ENCODE measurements around the gene TYW1. TPM values are rescaled to one million over a fixed set of nuclear protein-coding genes. Genes with fewer than 3 reads are reported as not detected.
"Not testable (repeated sequence)": the region's sequence is repeated elsewhere in the genome, so short reads cannot be mapped to it uniquely, and the experiment has no call there.

Gene TYW1
- total RNA-seq, 1 donor from 2014 or later = 23.1 TPM

DNA sequence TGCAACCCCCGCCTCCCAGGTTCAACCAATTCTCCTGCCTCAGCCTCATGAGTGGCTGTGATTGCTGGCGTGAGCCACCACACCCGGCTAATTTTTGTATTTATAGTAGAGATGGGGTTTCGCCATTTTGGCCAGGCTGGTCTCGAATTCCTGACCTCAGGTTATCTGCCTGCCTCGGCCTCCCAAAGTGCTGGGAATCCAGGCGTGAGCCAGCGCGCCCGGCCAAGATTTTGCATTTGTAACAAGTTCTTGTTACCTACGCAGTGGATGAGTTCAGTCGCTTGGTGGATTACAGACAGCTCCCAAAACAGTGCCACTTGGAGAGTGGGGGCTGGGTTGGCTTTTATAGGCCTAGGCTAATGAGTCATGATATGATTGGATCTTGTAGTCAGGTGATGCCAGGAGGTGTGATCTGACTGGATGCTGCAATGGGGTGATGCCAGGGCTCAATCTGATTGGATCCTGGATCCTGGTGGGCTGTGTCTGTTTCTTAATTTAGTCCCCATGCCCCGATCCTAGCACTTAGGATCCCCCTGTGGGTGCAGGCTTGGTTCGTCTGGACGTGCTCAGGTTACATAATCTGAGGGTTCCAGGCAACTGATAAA is 21.5 kb upstream of the TYW1 start:
- Histone ChIP-seq H3K4me1 (no peaks in the 10 kb centered on the region), H3F3A (ENCODE audit: low read depth) (no peaks in the 10 kb centered on the region), H3K4me3 (no peak overlapping the region), H4K20me1 (ENCODE audit: low read depth) (no peaks in the 10 kb centered on the region), H3K9ac (no peak overlapping the region), H3K36me3 (no peaks in the 10 kb centered on the region), H2AFZ (replicated peaks) (no peak overlapping the region), H3K79me2 (ENCODE audit: low read depth) (no peaks in the 10 kb centered on the region), H3K9me3 (ENCODE audit: low read depth) (no peaks in the 10 kb centered on the region), H3K27ac (no peak overlapping the region), H3K4me2 (no peak overlapping the region), H3K27me3 (no peaks in the 10 kb centered on the region)
- DNase-seq (ENCODE audit: low spot score) = no peak
- Mint-ChIP-seq H3K27me3 (ENCODE audit: insufficient read depth, low read depth) (no peaks in the 10 kb centered on the region), H3K4me1 (peaks cover 3% of the 10 kb centered on the region), H3K9me3 (peaks cover 7% of the 10 kb centered on the region), H3K27ac (no peak overlapping the region), H3K4me3 (no peak overlapping the region), H3K36me3 (no peaks in the 10 kb centered on the region)
- TF ChIP-seq EZH2phosphoT487 (IDR thresholded peaks at IDR 0.05) (no peak), CTCF (IDR thresholded peaks at IDR 0.05) (no peak), EZH2 (IDR thresholded peaks at IDR 0.05) (no peak)

DNA sequence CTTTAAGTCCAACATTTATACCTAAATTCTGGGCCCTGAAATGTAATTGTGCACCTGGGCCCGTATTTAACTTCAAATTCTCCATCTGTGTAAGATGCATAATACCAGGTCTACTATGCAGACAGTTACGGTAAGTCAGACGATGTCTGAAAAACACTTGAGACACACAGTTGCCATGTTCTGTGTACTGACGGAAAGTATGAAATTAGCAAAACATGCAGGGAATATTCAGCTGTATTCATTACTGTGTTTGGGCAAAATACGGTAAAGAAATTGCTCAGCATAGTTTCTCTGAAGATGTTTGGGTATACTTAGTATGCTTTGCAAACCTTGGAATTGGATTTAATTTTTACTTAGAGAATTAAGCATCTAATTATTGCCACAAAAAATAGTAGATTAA is 18.3 kb upstream of the TYW1 start:
- H3K9me3 Mint-ChIP-seq = peaks cover 16% of the 10 kb centered on the region
- H2AFZ ChIP-seq (replicated peaks) = not testable (repeated sequence)

GRCh38 chr7:66979013-66979412 is 17.6 kb upstream of the TYW1 start:
- H3K27me3 Mint-ChIP-seq (ENCODE audit: insufficient read depth, low read depth); H3K4me2 ChIP-seq; H3K27me3 ChIP-seq; H3K9me3 ChIP-seq (ENCODE audit: low read depth); H2AFZ ChIP-seq (replicated peaks); H3K36me3 ChIP-seq; H4K20me1 ChIP-seq (ENCODE audit: low read depth); H3K9ac ChIP-seq; H3K27ac ChIP-seq; H3K4me3 ChIP-seq; H3K4me1 Mint-ChIP-seq; H3K4me3 Mint-ChIP-seq; H3K36me3 Mint-ChIP-seq; DNase-seq (ENCODE audit: low spot score); H3F3A ChIP-seq (ENCODE audit: low read depth); H3K79me2 ChIP-seq (ENCODE audit: low read depth); H3K27ac Mint-ChIP-seq; H3K4me1 ChIP-seq: not testable (repeated sequence)
- H3K9me3 Mint-ChIP-seq = peaks cover 16% of the 10 kb centered on the region

More for the DNA sequence above, 18.3 kb upstream of the TYW1 start:
- not testable (repeated sequence) for H3K36me3 ChIP-seq; H4K20me1 ChIP-seq (ENCODE audit: low read depth); H3K4me3 ChIP-seq; H3K27ac ChIP-seq; H3K4me1 Mint-ChIP-seq; H3K27ac Mint-ChIP-seq; H3K4me1 ChIP-seq; H3K9me3 ChIP-seq (ENCODE audit: low read depth); H3K4me3 Mint-ChIP-seq; DNase-seq (ENCODE audit: low spot score); H3F3A ChIP-seq (ENCODE audit: low read depth); H3K36me3 Mint-ChIP-seq; H3K27me3 ChIP-seq; H3K9ac ChIP-seq; H3K27me3 Mint-ChIP-seq (ENCODE audit: insufficient read depth, low read depth); H3K4me2 ChIP-seq; H3K79me2 ChIP-seq (ENCODE audit: low read depth)

DNA sequence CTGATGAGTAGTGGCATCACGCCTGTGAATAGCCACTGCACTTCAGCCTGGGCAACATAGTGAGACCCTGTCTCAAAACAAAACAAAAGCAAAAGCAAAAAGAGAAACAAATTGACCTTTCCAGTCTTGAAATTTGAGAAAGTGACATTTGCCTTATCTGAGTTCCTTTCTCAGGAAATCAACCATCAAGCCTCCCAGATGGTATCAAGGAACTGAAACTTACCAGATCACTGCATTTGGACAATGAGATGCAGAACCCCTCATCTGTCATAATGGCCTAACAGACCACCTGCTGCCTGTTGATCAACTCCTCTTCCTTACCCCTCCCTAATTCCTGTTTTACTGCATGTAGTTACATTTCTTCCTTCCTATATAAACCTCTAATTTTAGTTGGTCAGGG is 16.3 kb upstream of the TYW1 start:
- not testable (repeated sequence) for H3K4me2 ChIP-seq; H3K9me3 ChIP-seq (ENCODE audit: low read depth); H3K4me3 ChIP-seq; H3K27me3 ChIP-seq; H4K20me1 ChIP-seq (ENCODE audit: low read depth); H3K79me2 ChIP-seq (ENCODE audit: low read depth); H3K4me3 Mint-ChIP-seq; H3K36me3 ChIP-seq; H3K27me3 Mint-ChIP-seq (ENCODE audit: insufficient read depth, low read depth); H3K9ac ChIP-seq; DNase-seq (ENCODE audit: low spot score); H2AFZ ChIP-seq (replicated peaks); H3K4me1 ChIP-seq; H3K36me3 Mint-ChIP-seq; H3F3A ChIP-seq (ENCODE audit: low read depth); H3K27ac ChIP-seq; H3K27ac Mint-ChIP-seq; H3K4me1 Mint-ChIP-seq
- peaks cover 16% of the 10 kb centered on the region for H3K9me3 Mint-ChIP-seq

DNA sequence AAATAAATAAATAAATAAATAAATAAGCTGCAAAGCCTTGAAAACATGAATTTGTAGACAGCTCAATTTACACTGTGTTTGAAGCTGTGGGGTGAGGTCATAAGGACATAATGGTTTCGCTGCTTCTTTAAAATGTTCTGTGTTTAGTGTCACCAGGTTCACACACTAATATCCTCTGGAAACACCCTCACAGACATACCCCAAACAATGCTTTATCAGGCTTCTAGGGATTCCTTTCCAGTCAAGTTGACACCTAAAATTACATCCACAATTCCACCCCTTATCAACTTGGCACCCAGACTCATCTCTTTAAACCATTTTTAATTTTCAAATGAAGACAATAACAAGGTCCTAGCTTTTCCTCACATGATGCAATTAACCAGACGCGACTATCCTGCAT is 7.1 kb upstream of the TYW1 start:
- H2AFZ ChIP-seq (replicated peaks); H3K27ac ChIP-seq; H4K20me1 ChIP-seq (ENCODE audit: low read depth); H3K27ac Mint-ChIP-seq; H3K4me1 ChIP-seq; H3K4me3 Mint-ChIP-seq; H3F3A ChIP-seq (ENCODE audit: low read depth); H3K4me1 Mint-ChIP-seq; DNase-seq (ENCODE audit: low spot score); H3K9me3 Mint-ChIP-seq; H3K27me3 ChIP-seq; H3K9me3 ChIP-seq (ENCODE audit: low read depth); H3K36me3 ChIP-seq; H3K9ac ChIP-seq; H3K27me3 Mint-ChIP-seq (ENCODE audit: insufficient read depth, low read depth); H3K4me3 ChIP-seq; H3K4me2 ChIP-seq: not testable (repeated sequence)
- peaks cover 14% of the 10 kb centered on the region for H3K36me3 Mint-ChIP-seq
- H3K79me2 ChIP-seq (ENCODE audit: low read depth) = peaks cover 10% of the 10 kb centered on the region

GRCh38 chr7:66994051-66994450 is 2.6 kb upstream of the TYW1 start:
- H2AFZ ChIP-seq (replicated peaks); H3K27me3 ChIP-seq; H3K27ac Mint-ChIP-seq; H3K9me3 ChIP-seq (ENCODE audit: low read depth); DNase-seq (ENCODE audit: low spot score); H3K4me3 ChIP-seq; H3K36me3 Mint-ChIP-seq; H3K36me3 ChIP-seq; H3K27me3 Mint-ChIP-seq (ENCODE audit: insufficient read depth, low read depth); H3K4me1 ChIP-seq; H3K4me2 ChIP-seq; H3K9ac ChIP-seq; H4K20me1 ChIP-seq (ENCODE audit: low read depth); H3K9me3 Mint-ChIP-seq; H3K27ac ChIP-seq: not testable (repeated sequence)
- H3F3A ChIP-seq (ENCODE audit: low read depth) = peaks cover 21% of the 10 kb centered on the region
- H3K79me2 ChIP-seq (ENCODE audit: low read depth) = peaks cover 23% of the 10 kb centered on the region
- H3K4me3 Mint-ChIP-seq = peak overlapping the region; percentile 99
- peaks cover 12% of the 10 kb centered on the region for H3K4me1 Mint-ChIP-seq

Data from neural progenitor cell (in vitro differentiated cells).